Measurements from ENCODE around the gene CPN2. TPM values are rescaled to one million over a fixed set of nuclear protein-coding genes. Genes with fewer than 3 reads are reported as not detected.

The CPN2 gene
- total and polyA plus RNA-seq, 2 donors (not counting 3 experiments of a cell fraction or from before 2014, with no cell fraction given): not detected

- intact Hi-C loops (cut with micrococcal nuclease): no loop called here
- FAIRE-seq: no peak
- dilution Hi-C loops (cut with MboI; ENCODE audit: extremely low pct_ligation_motif_present, low sequenced_read_pairs): loop anchor here (25.0 kb wide), 1 partner anchor 560 kb away; no protein-coding TSS in a partner anchor
- no peaks in the 10 kb centered on the region for H3K79me2 ChIP-seq (ENCODE audit: control insufficient read depth, insufficient read depth, low read length)
- H3K27ac ChIP-seq (ENCODE audit: insufficient read depth, low read depth, low read length): no peak overlapping the region
- H3K4me2 ChIP-seq (ENCODE audit: insufficient read depth, low read length): no peak overlapping the region
- CTCF ChIA-PET: interaction anchor here (1.0 to 1.7 kb wide), 3 partner anchors 23 to 657 kb away, joined by 3 to 10 read pairs (median 7); no protein-coding TSS in a partner anchor
- TF ChIP-seq JUN (IDR thresholded peaks at IDR 0.05; ENCODE audit: borderline replicate concordance, insufficient read depth, insufficient read length, low read depth) (no peak), POLR2AphosphoS5 (IDR thresholded peaks at IDR 0.05; ENCODE audit: insufficient read depth, low read depth, low read length) (no peak), EZH2 (IDR thresholded peaks at IDR 0.05; ENCODE audit: borderline replicate concordance, low read depth, low read length, severe bottlenecking) (no peak), GATA2 (IDR thresholded peaks at IDR 0.05; ENCODE audit: insufficient read depth, insufficient read length, low read depth, low read length) (no peak), MYC (IDR thresholded peaks at IDR 0.05; ENCODE audit: low read depth, low read length) (no peak), FOS (IDR thresholded peaks at IDR 0.05; ENCODE audit: borderline replicate concordance, insufficient read depth, low read length) (no peak), POLR2A (IDR thresholded peaks at IDR 0.05; ENCODE audit: low read depth, low read length) (no peak)
- TF ChIP-seq, protein P1, sequence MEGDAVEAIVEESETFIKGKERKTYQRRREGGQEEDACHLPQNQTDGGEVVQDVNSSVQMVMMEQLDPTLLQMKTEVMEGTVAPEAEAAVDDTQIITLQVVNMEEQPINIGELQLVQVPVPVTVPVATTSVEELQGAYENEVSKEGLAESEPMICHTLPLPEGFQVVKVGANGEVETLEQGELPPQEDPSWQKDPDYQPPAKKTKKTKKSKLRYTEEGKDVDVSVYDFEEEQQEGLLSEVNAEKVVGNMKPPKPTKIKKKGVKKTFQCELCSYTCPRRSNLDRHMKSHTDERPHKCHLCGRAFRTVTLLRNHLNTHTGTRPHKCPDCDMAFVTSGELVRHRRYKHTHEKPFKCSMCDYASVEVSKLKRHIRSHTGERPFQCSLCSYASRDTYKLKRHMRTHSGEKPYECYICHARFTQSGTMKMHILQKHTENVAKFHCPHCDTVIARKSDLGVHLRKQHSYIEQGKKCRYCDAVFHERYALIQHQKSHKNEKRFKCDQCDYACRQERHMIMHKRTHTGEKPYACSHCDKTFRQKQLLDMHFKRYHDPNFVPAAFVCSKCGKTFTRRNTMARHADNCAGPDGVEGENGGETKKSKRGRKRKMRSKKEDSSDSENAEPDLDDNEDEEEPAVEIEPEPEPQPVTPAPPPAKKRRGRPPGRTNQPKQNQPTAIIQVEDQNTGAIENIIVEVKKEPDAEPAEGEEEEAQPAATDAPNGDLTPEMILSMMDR (IDR thresholded peaks at IDR 0.05; ENCODE audit: extremely low read depth in 1 of 2, insufficient read depth in 1 of 2, low read depth in 1 of 2, low read length in 2 of 2): no peak
- TF ChIP-seq, protein P2, sequence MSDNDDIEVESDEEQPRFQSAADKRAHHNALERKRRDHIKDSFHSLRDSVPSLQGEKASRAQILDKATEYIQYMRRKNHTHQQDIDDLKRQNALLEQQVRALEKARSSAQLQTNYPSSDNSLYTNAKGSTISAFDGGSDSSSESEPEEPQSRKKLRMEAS (IDR thresholded peaks at IDR 0.05; ENCODE audit: insufficient read depth, insufficient read length): no peak
- POLR2A ChIA-PET: no interaction called here
- H2AFZ ChIP-seq (ENCODE audit: low read depth, low read length): no peak overlapping the region
- no peaks in the 10 kb centered on the region for H3K9me1 ChIP-seq (replicated peaks; ENCODE audit: control insufficient read depth, extremely low read depth, insufficient read depth, low read length)
- H3K4me3 ChIP-seq (replicated peaks in 1 of 3; ENCODE audit: insufficient read depth in 1 of 3, low read depth in 1 of 3, low read length in 3 of 3): no peak overlapping the region
- no TSS peak for BruUV-seq (replicated peaks)
- no peak overlapping the region for H3K9ac ChIP-seq (replicated peaks; ENCODE audit: extremely low read depth, insufficient read depth, low read length)
- H3K4me1 ChIP-seq (ENCODE audit: control insufficient read depth, extremely low read depth, insufficient read depth, low read length): no peaks in the 10 kb centered on the region
- H3K36me3 ChIP-seq (ENCODE audit: control insufficient read depth in 2 of 2, extremely low read depth in 1 of 2, insufficient read depth in 2 of 2, low read length in 2 of 2): no peaks in the 10 kb centered on the region
- H3K9me3 ChIP-seq (replicated peaks; ENCODE audit: control insufficient read depth, insufficient read depth, low read length): no peaks in the 10 kb centered on the region
- no peak for DNase-seq (ENCODE audit: low read depth, low spot score)
- H3K27me3 ChIP-seq (ENCODE audit: control insufficient read depth in 2 of 2, insufficient read depth in 2 of 2, low read length in 2 of 2): peaks cover 0 to 2% of the 10 kb centered on the region in 2 experiments
- no peaks in the 10 kb centered on the region for H4K20me1 ChIP-seq (replicated peaks; ENCODE audit: control insufficient read depth, extremely low read depth, insufficient read depth, low read length)
Measured at GRCh38 chr3:194321693-194322640, 29.2 kb downstream of the CPN2 start.

Measured in endothelial cell of umbilical vein (primary cell).